HUDEP-2 (cell line): ENCODE measurements around the gene KCNT1.

ENCODE experiments used
- DNase-seq, 76 experiments: peaks; one replicate each; lab custom pipeline; 2025; ENCODE audit not compliant: unreplicated experiment in 76 of 76; lab: John Stamatoyannopoulos, UW

Gene KCNT1

DNA sequence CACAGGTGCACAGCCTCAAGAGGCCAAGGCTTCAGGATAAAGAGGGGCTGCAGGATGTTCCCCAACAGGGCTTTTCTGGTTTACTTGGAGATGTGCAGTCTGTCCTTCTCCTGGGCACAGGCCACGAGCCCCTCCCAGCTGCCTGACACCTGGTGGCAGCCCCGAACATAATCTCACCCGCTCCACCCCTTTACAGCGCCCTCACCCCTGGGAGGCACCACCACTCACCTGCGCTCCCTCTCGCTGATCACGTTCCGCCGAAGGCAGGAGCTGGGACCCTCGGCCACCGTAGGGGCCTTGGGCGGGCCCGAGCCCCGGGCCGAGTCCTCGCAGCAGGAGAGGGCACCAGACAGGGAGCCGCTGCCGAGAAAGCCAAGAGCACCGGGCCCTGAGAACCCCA, 3.2 kb upstream of the KCNT1 start:
- DNase-seq = no peak

DNA sequence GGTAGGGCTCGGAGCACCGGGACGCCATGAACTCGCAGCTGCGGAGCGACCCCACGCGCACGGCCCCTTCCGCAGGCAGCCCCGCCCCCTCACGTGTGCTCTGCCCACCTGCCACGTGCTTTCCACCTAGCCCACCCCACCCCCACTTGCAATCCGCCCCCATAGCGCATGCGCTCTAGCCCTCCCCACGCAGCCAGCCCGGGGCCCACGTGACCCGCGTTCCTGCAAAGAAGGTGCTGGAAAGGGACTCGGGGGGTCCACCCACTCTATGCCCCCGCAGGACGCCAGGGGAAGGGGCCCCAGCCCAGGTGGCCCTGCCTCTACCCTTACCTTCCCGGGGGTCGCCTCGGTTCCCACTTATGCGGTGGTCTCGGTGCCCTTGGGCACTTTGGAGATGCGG, 2.5 kb upstream of the KCNT1 start, which contains the start of gene SOHLH1:
SOHLH1 (minus strand) TSS at position 42 of the 400 bp plus-strand sequence; CDS start at position 28, 14 bp downstream.
- DNase-seq = no peak

DNA sequence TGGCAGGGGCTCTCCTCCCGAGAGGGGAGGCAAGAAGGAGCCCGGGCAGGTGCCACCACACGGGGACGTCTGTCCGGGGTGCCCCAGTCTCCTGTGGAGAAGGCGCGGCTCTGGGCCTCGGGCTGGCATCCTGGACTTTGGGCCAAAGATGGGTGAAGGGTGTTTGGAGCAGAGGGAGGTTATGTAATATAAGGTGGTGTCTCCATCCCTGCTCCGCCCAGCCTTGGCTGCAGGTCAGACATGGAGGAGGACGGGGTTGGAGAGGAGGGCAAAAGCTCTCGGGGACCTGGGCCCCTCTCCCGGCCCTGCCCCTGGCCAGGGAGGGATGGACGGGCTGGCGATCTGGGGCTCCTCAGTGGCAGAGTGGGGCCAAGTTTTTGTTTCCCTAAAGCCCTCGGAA, 1.5 kb upstream of the KCNT1 start:
- DNase-seq = no peak

GRCh38 chr9:135701067-135701958, 672 bp upstream of the KCNT1 start:
- DNase-seq = no peak

DNA sequence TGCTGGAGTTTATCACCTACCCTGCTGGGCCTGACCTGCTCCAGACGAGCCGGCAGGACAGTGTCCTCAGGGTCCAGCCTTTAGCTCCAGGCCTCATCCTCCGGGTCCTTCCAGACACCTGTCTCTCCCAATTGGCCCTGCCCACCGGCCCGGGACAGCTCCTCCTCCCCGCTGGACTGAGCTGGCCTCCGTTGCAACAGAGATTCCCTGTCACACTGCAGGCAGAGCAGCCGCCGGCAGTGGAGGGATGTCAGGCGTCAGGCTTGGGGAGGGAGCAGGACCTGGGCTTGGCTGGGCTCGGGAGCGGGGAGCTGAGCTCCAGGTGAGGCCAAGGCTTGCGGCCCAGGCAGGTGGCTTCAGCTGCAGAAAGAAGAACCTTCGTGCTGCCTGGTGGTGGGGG, 1.7 kb downstream of the KCNT1 start:
- DNase-seq = no peak

DNA sequence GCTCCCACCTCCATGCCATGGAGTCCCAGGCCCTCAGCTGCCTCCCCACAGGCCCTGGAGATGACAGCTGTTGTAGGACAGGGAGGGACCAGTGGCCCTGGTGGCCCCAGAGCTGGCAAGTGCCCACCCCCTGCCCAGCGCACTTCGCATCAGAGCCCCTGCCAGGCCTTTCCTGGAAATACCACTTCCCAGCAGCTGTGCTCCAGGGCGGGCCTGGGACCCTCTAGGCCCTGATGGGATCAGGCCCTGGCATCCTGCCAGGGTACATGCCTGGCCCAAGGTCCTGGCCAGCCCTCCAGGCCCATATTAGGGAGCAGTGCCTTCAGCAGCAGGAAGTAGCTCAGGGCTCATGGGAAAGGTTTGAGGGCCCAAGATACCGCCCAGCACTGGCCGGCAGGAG, 2.5 kb downstream of the KCNT1 start:
- DNase-seq = no peak

- no peak for DNase-seq
Measured at GRCh38 chr9:135705376-135705775, 3.4 kb downstream of the KCNT1 start.

DNA sequence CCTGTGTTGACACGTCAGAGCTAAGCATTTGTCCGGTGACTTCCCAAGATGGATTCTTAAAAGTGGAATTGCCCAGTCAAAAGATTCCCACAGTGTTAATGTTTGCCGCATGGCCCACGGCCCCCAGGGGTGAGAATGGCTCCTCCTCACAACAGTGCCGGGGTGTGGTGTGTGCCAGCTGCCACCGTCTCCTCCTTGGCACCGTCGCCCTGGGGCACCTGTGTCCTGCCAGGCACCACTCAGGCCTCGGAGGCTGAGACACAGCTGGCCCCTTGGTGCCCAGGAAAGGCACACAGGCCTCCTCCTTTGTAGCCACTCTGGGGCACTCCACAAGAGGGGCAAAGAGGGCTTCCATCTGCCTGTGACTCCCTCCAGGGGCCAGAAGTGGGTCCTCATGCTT, 4.3 kb downstream of the KCNT1 start:
- DNase-seq = no peak

DNA sequence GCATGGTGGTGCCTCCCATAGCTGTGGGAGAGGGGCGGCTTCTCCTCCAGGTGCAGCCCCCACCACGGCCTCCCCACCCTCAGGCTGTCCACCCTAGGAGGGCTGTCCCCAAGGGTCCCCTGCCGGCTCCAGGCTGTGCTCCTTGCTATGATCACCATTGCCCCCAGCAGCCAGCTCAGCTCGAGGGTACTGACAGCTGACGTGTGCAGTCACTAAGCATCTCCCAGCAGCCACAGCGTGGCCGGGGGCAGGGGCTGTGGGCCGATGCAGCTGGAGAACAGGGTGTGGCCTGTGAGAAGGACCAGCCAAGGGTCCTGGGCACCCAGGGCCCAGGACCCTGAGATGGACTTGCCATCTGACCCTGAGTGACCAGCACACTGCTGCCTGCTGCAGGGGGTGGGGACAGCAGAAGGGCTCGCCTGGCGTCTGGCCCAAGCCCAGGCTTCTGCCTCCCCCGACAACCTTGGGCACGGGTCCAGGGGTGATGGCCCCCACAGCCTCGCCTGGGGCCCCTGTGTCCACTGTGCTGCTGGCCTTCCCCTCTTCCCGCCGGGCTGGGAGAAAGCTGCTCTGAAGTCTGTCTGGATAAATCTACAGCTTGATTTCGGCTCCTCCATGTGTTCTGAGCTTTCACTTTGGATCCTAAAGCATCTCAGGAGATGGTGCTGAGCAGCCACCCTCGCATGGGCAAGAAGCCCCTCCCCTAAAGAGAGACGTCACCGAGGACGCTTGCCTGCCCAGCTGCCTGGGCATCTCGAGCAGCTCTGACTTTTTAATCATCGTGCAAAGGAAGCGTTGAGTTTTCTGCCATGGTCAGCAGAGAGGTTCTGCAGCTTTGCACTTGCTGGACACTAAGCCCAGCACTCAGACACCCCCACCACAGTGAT, 5.5 kb downstream of the KCNT1 start:
- DNase-seq = no peak

DNA sequence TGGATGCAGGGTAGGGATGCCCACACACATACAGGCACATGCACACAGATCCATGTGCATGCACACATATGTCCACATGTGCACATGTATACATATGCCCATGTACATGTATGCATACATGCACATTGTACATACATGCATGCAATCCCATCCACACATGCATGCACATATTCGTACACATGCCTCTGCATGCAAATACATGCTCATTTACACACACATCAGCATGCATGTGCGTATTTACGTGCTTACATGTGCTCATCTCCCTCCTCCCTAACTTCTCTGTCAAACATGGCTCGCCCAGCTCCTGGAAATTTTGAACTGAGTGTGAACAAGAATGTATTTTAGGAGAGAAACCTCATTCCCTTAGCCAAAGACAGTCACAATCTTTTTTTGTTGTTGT, 6.2 kb downstream of the KCNT1 start:
- DNase-seq = no peak

DNA sequence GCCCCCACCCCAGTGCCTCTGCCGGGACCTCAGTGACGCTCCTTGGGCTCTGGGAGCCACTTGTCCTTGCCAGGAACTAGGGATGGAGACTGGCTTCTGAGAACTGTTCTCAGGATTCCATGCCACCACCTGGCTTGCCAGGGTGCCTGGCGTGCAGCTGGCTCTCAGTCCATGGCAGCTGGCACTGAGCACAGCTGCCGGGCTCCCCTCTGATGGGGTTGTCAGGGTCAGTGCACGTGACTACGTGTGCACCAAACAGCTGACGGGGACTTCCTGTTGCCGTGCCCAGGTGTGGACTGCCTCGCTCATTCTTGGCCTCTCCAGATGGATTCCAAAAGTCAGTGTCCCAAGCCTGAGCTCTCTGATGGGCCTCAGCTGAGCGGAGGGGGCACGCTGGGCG, 9.4 kb downstream of the KCNT1 start:
- no peak for DNase-seq

GRCh38 chr9:135711881-135712280, 9.9 kb downstream of the KCNT1 start:
- no peak for DNase-seq

GRCh38 chr9:135712613-135713295, 10.8 kb downstream of the KCNT1 start:
- DNase-seq = no peak

DNA sequence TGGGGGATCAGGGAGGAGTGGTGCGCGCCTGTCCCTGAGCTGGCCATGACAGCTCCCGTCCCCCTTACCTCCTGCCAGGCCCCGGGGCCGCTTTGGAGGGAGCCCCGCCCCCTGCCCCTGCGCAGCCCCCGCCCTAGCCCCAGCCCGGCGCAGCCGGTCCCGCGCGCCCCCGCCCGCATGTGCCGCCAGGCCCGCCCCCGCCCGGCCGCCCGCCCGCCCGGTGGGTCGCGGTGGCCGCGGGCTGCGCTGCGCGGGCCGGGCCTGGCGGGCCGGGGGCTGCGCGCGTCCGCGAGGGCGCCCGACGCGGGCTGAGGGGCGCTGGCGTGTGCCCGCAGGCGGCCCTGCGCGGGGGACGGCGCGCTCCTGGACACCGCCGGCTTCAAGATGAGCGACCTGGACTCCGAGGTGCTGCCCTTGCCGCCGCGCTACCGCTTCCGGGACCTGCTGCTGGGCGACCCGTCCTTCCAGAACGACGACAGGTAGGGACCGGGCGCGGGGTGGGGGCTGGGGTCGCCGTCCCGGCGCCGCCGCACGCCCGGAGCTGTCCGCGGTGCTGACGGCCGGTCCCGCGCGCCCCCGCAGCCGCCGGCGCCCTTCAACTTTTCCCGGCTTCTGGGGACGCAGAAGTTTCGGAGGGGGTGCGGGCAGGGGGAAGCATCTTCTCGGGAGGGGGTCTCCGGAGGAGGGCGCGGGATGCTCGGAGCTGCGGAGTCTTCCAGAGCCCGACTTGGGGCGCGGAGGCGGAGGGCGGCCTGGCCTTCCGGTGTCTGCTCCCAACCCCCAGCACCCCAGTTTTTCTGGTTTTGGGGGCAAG, 12.5 kb downstream of the KCNT1 start:
- no peak for DNase-seq

- DNase-seq = no peak
Measured at GRCh38 chr9:135715056-135715595, 13.1 kb downstream of the KCNT1 start.

DNA sequence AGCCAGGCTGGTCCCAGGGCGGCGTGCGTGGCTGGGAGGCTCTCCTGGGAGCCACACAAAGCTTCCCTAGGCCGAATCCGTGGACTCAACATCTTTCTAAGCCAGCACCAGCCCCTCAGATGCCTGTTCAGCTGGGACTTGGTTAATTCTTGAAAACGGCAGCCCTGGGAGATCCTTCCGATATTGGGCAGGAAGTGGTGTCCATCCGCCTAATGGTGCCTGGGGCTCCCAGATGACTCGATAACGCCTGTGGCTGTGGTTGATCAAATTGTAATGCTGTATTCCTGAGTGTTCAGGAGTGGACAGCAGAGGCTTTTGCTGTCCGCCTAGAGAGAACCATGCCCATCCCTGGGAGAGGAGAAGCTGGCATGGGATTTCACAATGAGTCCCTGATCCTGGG, 14.1 kb downstream of the KCNT1 start:
- DNase-seq = no peak

DNA sequence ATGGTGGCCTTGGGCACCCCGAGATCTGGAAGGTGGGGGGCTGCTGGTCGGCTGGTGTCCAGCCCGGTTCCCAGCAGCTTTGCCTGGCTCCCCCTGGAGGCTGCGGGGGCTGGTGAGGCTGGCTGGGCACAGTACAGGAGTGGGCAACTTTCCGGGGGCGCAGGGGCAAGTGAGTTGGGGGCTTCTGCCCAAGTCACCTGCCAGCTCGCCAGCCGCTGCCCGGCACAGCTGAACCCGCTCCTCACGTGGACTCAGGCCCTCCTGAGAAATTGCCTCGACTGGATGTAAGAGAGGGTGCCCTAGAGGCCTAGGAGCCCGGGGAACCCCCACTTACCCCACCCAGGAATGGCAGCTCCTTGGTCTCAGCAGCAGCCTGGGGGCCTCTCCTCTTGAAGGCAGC, 15.4 kb downstream of the KCNT1 start:
- DNase-seq = no peak

- peak in 2 of 76 experiments; percentile 14 to 25 for DNase-seq
Measured at GRCh38 chr9:135718616-135719015, 16.6 kb downstream of the KCNT1 start.

GRCh38 chr9:135719472-135719871, 17.5 kb downstream of the KCNT1 start:
- DNase-seq = no peak

DNA sequence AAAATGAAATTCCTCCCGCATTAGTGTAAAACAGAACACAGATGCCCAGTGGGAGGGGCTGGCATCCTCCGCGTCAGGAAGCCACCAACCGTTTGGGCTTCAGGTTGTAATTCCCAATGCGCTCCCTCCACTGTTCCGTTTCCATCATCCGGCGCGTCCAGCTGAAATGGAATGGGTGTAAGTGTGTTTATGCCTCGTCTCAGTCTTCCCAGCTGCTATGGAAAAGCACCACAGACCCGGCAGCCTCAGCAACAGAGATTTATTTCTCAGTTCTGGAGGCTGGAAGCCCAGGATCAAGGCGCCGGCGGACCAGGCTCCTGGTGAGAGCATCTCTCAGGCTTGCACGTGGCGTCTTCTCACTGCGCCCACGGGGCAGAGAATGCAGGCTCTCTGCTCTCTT, 20.4 kb downstream of the KCNT1 start:
- DNase-seq = no peak
